WTC11 (cell line): ENCODE results near the gene ANKRD11. TPM values are rescaled to one million over a fixed set of nuclear protein-coding genes. Genes with fewer than 3 reads are reported as not detected.
A peak's percentile ranks its signal among the peaks of the same experiment; 100 is the strongest.

ENCODE experiments used
- ATAC-seq: fragments of 200-7000 bp; cut with Tn5 transposase; 2 replicates; pipeline ENCODE4 v1.10.0; 2021; ENCODE audit warnings: mild to moderate bottlenecking, moderate library complexity
- CTCF ChIA-PET: fragments of 300-600 bp; sonication (Branson Sonifier 250); formaldehyde crosslinking; loops from one replicate; lab custom pipeline; 2021; ENCODE audit warnings: antibody characterized with exemption; lab: Charles Lee
- POLR2A ChIA-PET: fragments of 350-600 bp; sonication (Branson Sonifier 250); formaldehyde crosslinking; loops from one replicate; lab custom pipeline; 2021; ENCODE audit warnings: antibody characterized with exemption; lab: Charles Lee
- DNase-seq: peaks from one replicate; pipeline ENCODE4 v3.0.0; 2021; ENCODE audit warnings: low spot score
- H3K27ac Mint-ChIP-seq: 2 replicates; pipeline ENCODE4 v1.8.0; 2021; ENCODE audit warnings: mixed read lengths
- H3K27me3 Mint-ChIP-seq: 2 replicates; pipeline ENCODE4 v1.8.0; 2021; ENCODE audit warnings: low read depth, mild to moderate bottlenecking, moderate library complexity, mixed read lengths
- H3K36me3 Mint-ChIP-seq: 2 replicates; pipeline ENCODE4 v1.8.0; 2021; ENCODE audit warnings: mixed read lengths
- H3K4me1 Mint-ChIP-seq: 2 replicates; pipeline ENCODE4 v1.8.0; 2022; ENCODE audit warnings: mixed read lengths
- H3K4me3 Mint-ChIP-seq: 2 replicates; pipeline ENCODE4 v1.8.0; 2021; ENCODE audit warnings: mild to moderate bottlenecking, moderate library complexity, mixed read lengths
- H3K9me3 Mint-ChIP-seq: 2 replicates; pipeline ENCODE4 v1.8.0; 2021; ENCODE audit warnings: mixed read lengths
- GABPB1 ChIP-seq: sonication (generic); formaldehyde crosslinking; IDR thresholded peaks from 2 replicates; pipeline ENCODE4 v1.8.1; 2023; ENCODE audit warnings: mild to moderate bottlenecking, missing genetic modification reagents
- HMGA2 ChIP-seq: fragments of 250-450 bp; sonication (Bioruptor Pico); IDR thresholded peaks from 2 replicates; pipeline ENCODE4 v1.4.0; 2021; ENCODE audit warnings: mild to moderate bottlenecking, moderate library complexity
- OVOL2 ChIP-seq: fragments of 250-450 bp; sonication (Bioruptor Pico); IDR thresholded peaks from 2 replicates; pipeline ENCODE4 v1.9.0; 2021; ENCODE audit warnings: mild to moderate bottlenecking, borderline replicate concordance
- ZNF219 ChIP-seq: sonication (generic); formaldehyde crosslinking; IDR thresholded peaks from 2 replicates; pipeline ENCODE4 v1.8.0; 2023; ENCODE audit warnings: missing genetic modification reagents, mild to moderate bottlenecking, borderline replicate concordance
- ZNF232 ChIP-seq: sonication (generic); formaldehyde crosslinking; IDR thresholded peaks from 2 replicates; pipeline ENCODE4 v1.8.0; 2022; ENCODE audit warnings: mild to moderate bottlenecking, missing genetic modification reagents
- ZNF416 ChIP-seq: fragments of 250-450 bp; sonication (Bioruptor Pico); IDR thresholded peaks from 2 replicates; pipeline ENCODE4 v1.9.0; 2021; ENCODE audit warnings: mild to moderate bottlenecking, inconsistent platforms
- total RNA-seq: library from RNA; stranded (reverse); gene quantifications from 3 replicates; pipeline ENCODE4 v1.2.3, GENCODE V29; 2021
- TF ChIP-seq, protein P1 (sequence below): sonication (generic); formaldehyde crosslinking; IDR thresholded peaks from 2 replicates; pipeline ENCODE4 v1.8.0; 2022; ENCODE audit warnings: mild to moderate bottlenecking, missing genetic modification reagents
- TF ChIP-seq, protein P2 (sequence below): sonication (generic); formaldehyde crosslinking; IDR thresholded peaks from 2 replicates; pipeline ENCODE4 v1.8.1; 2022; ENCODE audit warnings: mild to moderate bottlenecking, moderate library complexity, missing genetic modification reagents
- TF ChIP-seq, protein P3 (sequence below): sonication (generic); formaldehyde crosslinking; IDR thresholded peaks from 2 replicates; pipeline ENCODE4 v1.8.0; 2022; ENCODE audit warnings: missing genetic modification reagents
- TF ChIP-seq, protein P4 (sequence below): sonication (generic); formaldehyde crosslinking; IDR thresholded peaks from 2 replicates; pipeline ENCODE4 v1.8.1; 2023; ENCODE audit warnings: mild to moderate bottlenecking, missing genetic modification reagents, borderline replicate concordance

ANKRD11 gene
- total RNA-seq, 1 experiment from 2014 or later: 184 TPM

DNA sequence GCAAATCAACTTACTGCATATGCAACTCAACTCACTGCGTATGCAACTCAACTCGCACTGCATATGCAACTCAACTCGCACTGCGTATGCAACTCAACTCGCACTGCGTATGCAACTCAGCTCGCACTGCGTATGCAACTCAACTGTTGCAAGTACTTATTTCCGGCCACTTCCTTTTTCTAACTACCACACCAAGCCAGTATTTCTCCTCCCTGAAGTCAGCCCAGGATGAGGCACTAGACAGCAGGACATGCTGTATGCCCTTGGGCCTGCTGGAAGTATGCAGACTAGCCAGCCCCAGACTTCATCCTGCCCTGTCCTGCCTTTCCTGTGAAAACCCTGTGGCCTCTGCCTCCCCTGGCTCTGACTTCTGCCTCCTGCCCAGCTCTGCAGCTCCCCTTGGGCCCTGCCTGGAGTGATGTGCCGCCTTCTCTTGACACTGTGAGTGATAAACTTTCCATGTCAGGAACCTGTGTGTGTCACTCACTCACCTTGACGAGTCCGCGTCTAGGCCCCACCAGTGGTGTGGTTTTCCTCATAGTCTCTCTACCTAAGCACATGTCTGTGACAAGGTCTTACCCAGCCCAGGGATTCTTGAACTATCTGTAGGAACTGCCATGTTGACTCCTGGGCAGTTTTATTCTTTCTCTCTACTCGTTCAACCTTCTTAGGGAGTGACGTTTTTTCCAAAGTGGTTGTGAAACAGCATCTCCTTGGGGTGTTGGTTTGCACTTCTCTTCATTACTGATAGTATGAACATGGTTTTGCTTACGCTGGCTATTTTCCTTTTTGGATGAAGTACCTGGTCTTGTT lies 256.5 kb downstream of the ANKRD11 start (continued):
- TF ChIP-seq, protein P1, sequence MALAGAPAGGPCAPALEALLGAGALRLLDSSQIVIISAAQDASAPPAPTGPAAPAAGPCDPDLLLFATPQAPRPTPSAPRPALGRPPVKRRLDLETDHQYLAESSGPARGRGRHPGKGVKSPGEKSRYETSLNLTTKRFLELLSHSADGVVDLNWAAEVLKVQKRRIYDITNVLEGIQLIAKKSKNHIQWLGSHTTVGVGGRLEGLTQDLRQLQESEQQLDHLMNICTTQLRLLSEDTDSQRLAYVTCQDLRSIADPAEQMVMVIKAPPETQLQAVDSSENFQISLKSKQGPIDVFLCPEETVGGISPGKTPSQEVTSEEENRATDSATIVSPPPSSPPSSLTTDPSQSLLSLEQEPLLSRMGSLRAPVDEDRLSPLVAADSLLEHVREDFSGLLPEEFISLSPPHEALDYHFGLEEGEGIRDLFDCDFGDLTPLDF (CRISPR knock-in tag): no peak
- no peak for TF ChIP-seq ZNF219
- no peak for TF ChIP-seq ZNF232 (CRISPR knock-in tag)
- TF ChIP-seq, protein P2, sequence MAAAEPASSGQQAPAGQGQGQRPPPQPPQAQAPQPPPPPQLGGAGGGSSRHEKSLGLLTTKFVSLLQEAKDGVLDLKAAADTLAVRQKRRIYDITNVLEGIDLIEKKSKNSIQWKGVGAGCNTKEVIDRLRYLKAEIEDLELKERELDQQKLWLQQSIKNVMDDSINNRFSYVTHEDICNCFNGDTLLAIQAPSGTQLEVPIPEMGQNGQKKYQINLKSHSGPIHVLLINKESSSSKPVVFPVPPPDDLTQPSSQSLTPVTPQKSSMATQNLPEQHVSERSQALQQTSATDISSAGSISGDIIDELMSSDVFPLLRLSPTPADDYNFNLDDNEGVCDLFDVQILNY (CRISPR knock-in tag): no peak
- TF ChIP-seq OVOL2 (CRISPR knock-in tag): no peak

DNA sequence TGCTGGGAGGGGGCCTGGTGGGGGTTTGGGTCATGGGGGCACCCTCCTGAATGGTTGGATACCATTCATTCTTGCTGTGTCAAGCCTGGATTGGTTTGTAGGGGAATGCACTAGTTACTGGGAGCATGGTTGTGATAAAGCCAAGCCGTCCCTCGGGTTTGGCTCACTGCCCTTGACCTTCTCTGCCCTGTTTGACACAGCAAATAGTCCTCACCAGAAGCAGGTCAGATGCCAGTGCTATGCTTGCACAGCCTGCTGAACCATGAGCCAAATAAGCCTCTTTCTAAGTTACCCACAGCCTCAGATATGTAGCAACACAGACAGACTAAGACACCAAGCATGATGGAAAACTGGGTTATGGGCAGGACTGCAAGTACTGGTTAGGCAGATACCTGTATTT lies 258.3 kb downstream of the ANKRD11 start:
- peaks cover 54% of the 10 kb centered on the region for H3K9me3 Mint-ChIP-seq
- ChIA-PET CTCF (no interaction called here), POLR2A (no interaction called here)
- no peak for ATAC-seq
- H3K4me1 Mint-ChIP-seq: no peaks in the 10 kb centered on the region
- H3K4me3 Mint-ChIP-seq: no peak overlapping the region
- peak; percentile 45; the same call in 1 of the 2 replicates for TF ChIP-seq GABPB1 (CRISPR knock-in tag)
- TF ChIP-seq, protein P3, sequence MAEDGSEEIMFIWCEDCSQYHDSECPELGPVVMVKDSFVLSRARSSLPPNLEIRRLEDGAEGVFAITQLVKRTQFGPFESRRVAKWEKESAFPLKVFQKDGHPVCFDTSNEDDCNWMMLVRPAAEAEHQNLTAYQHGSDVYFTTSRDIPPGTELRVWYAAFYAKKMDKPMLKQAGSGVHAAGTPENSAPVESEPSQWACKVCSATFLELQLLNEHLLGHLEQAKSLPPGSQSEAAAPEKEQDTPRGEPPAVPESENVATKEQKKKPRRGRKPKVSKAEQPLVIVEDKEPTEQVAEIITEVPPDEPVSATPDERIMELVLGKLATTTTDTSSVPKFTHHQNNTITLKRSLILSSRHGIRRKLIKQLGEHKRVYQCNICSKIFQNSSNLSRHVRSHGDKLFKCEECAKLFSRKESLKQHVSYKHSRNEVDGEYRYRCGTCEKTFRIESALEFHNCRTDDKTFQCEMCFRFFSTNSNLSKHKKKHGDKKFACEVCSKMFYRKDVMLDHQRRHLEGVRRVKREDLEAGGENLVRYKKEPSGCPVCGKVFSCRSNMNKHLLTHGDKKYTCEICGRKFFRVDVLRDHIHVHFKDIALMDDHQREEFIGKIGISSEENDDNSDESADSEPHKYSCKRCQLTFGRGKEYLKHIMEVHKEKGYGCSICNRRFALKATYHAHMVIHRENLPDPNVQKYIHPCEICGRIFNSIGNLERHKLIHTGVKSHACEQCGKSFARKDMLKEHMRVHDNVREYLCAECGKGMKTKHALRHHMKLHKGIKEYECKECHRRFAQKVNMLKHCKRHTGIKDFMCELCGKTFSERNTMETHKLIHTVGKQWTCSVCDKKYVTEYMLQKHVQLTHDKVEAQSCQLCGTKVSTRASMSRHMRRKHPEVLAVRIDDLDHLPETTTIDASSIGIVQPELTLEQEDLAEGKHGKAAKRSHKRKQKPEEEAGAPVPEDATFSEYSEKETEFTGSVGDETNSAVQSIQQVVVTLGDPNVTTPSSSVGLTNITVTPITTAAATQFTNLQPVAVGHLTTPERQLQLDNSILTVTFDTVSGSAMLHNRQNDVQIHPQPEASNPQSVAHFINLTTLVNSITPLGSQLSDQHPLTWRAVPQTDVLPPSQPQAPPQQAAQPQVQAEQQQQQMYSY (CRISPR knock-in tag): no peak
- TF ChIP-seq, all 79 proteins: peak for 1
- Mint-ChIP-seq H3K27me3 (no peaks in the 10 kb centered on the region), H3K27ac (no peak overlapping the region), H3K36me3 (peaks cover 71% of the 10 kb centered on the region)
- no peak for DNase-seq

DNA sequence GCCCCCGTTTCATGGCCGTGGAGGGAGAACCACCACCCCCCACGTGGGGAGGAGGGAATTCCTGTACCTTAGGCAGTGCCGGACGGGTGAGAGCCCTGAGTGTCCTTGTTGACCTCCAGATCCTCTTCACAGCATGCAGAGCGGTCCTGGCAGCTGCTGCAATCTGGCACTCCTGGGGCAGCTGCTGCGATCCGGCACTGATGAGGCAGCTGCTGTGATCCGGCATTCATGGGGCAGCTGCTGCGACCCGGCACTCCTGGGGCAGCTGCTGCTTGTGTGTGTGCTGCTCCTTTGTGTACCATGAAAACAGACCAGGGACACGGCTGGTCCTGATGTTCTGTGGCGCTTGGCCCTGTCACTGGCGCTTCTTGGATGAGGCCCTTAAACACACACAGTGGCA lies 260.1 kb downstream of the ANKRD11 start:
- DNase-seq (no peak), ATAC-seq (no peak)
- peaks cover 57% of the 10 kb centered on the region for H3K9me3 Mint-ChIP-seq
- TF ChIP-seq, protein P1 (CRISPR knock-in tag): no peak
- TF ChIP-seq HMGA2: no peak
- no peak for TF ChIP-seq ZNF416 (CRISPR knock-in tag)
- TF ChIP-seq, protein P4, sequence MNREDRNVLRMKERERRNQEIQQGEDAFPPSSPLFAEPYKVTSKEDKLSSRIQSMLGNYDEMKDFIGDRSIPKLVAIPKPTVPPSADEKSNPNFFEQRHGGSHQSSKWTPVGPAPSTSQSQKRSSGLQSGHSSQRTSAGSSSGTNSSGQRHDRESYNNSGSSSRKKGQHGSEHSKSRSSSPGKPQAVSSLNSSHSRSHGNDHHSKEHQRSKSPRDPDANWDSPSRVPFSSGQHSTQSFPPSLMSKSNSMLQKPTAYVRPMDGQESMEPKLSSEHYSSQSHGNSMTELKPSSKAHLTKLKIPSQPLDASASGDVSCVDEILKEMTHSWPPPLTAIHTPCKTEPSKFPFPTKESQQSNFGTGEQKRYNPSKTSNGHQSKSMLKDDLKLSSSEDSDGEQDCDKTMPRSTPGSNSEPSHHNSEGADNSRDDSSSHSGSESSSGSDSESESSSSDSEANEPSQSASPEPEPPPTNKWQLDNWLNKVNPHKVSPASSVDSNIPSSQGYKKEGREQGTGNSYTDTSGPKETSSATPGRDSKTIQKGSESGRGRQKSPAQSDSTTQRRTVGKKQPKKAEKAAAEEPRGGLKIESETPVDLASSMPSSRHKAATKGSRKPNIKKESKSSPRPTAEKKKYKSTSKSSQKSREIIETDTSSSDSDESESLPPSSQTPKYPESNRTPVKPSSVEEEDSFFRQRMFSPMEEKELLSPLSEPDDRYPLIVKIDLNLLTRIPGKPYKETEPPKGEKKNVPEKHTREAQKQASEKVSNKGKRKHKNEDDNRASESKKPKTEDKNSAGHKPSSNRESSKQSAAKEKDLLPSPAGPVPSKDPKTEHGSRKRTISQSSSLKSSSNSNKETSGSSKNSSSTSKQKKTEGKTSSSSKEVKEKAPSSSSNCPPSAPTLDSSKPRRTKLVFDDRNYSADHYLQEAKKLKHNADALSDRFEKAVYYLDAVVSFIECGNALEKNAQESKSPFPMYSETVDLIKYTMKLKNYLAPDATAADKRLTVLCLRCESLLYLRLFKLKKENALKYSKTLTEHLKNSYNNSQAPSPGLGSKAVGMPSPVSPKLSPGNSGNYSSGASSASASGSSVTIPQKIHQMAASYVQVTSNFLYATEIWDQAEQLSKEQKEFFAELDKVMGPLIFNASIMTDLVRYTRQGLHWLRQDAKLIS: no peak
- H3K36me3 Mint-ChIP-seq: peaks cover 83% of the 10 kb centered on the region
- ChIA-PET POLR2A (no interaction called here), CTCF (no interaction called here)
- no peak overlapping the region for H3K27ac Mint-ChIP-seq
- H3K27me3 Mint-ChIP-seq: no peaks in the 10 kb centered on the region
- H3K4me1 Mint-ChIP-seq: no peaks in the 10 kb centered on the region
- no peak overlapping the region for H3K4me3 Mint-ChIP-seq
